ENCODE data around the gene NOD1. TPM values are rescaled to one million over a fixed set of nuclear protein-coding genes. Genes with fewer than 3 reads are reported as not detected.

NOD1 gene
- total and polyA plus RNA-seq, 2 donors: 4.3 to 13.6 TPM

GRCh38 chr7:30447466-30447865, 31.1 kb downstream of the NOD1 start:
- no peaks in the 10 kb centered on the region for H3K27me3 ChIP-seq (ENCODE audit: control insufficient read depth in 2 of 2, insufficient read depth in 1 of 2, low read length in 1 of 2)
- no peak overlapping the region for H3K27ac ChIP-seq (ENCODE audit: low read depth in 1 of 2, low read length in 1 of 2)
- 98% methylated on average over 8 of the region's 8 CpGs for WGBS
- no peaks in the 10 kb centered on the region for H3K4me1 ChIP-seq (ENCODE audit: control insufficient read depth in 2 of 2, insufficient read depth in 2 of 2, low read length in 2 of 2)
- DNase-seq (ENCODE audit: low read depth in 6 of 9, low spot score in 9 of 9): no peak
- peaks cover 10 to 23% of the 10 kb centered on the region in 2 donors for H3K36me3 ChIP-seq (ENCODE audit: control insufficient read depth in 2 of 2, insufficient read depth in 2 of 2, low read length in 1 of 2)
- no peaks in the 10 kb centered on the region for H3K9me3 ChIP-seq (ENCODE audit: control insufficient read depth in 2 of 2, insufficient read depth in 1 of 2, low read length in 1 of 2)
- no peak overlapping the region for H3K4me3 ChIP-seq (ENCODE audit: low read length in 2 of 2)

GRCh38 chr7:30446266-30446665, 32.3 kb downstream of the NOD1 start:
- peaks cover 10 to 12% of the 10 kb centered on the region in 2 donors for H3K36me3 ChIP-seq (ENCODE audit: control insufficient read depth in 2 of 2, insufficient read depth in 2 of 2, low read length in 1 of 2)

GRCh38 chr7:30445770-30446169, 32.8 kb downstream of the NOD1 start:
- Histone ChIP-seq H3K36me3 (ENCODE audit: control insufficient read depth in 2 of 2, insufficient read depth in 2 of 2, low read length in 1 of 2) (peaks cover 8 to 12% of the 10 kb centered on the region in 2 donors), H3K4me3 (ENCODE audit: low read length in 2 of 2) (no peak overlapping the region), H3K4me1 (ENCODE audit: control insufficient read depth in 2 of 2, insufficient read depth in 2 of 2, low read length in 2 of 2) (no peaks in the 10 kb centered on the region), H3K27ac (ENCODE audit: low read depth in 1 of 2, low read length in 1 of 2) (no peak overlapping the region), H3K27me3 (ENCODE audit: control insufficient read depth in 2 of 2, insufficient read depth in 1 of 2, low read length in 1 of 2) (no peaks in the 10 kb centered on the region), H3K9me3 (ENCODE audit: control insufficient read depth in 2 of 2, insufficient read depth in 1 of 2, low read length in 1 of 2) (no peaks in the 10 kb centered on the region)
- WGBS: 73% methylated on average over 7 of the region's 7 CpGs
- DNase-seq (ENCODE audit: low read depth in 6 of 9, low spot score in 9 of 9): peak in 7 of 9 donors; percentile 4 to 79 (median 48)

More at GRCh38 chr7:30446266-30446665, 32.3 kb downstream of the NOD1 start:
- no peaks in the 10 kb centered on the region for H3K27me3 ChIP-seq (ENCODE audit: control insufficient read depth in 2 of 2, insufficient read depth in 1 of 2, low read length in 1 of 2)
- H3K27ac ChIP-seq (ENCODE audit: low read depth in 1 of 2, low read length in 1 of 2): no peak overlapping the region
- WGBS: over 99% methylated on average over 4 of the region's 4 CpGs
- no peak for DNase-seq (ENCODE audit: low read depth in 6 of 9, low spot score in 9 of 9)
- no peaks in the 10 kb centered on the region for H3K4me1 ChIP-seq (ENCODE audit: control insufficient read depth in 2 of 2, insufficient read depth in 2 of 2, low read length in 2 of 2)
- no peaks in the 10 kb centered on the region for H3K9me3 ChIP-seq (ENCODE audit: control insufficient read depth in 2 of 2, insufficient read depth in 1 of 2, low read length in 1 of 2)
- no peak overlapping the region for H3K4me3 ChIP-seq (ENCODE audit: low read length in 2 of 2)

GRCh38 chr7:30437823-30438574, 40.6 kb downstream of the NOD1 start:
- no peaks in the 10 kb centered on the region for H3K27me3 ChIP-seq (ENCODE audit: control insufficient read depth in 2 of 2, insufficient read depth in 1 of 2, low read length in 1 of 2)
- no peaks in the 10 kb centered on the region for H3K9me3 ChIP-seq (ENCODE audit: control insufficient read depth in 2 of 2, insufficient read depth in 1 of 2, low read length in 1 of 2)
- H3K36me3 ChIP-seq (ENCODE audit: control insufficient read depth in 2 of 2, insufficient read depth in 2 of 2, low read length in 1 of 2): peaks cover 0 to 17% of the 10 kb centered on the region in 2 donors
- no peak overlapping the region for H3K4me3 ChIP-seq (ENCODE audit: low read length in 2 of 2)
- H3K27ac ChIP-seq (ENCODE audit: low read depth in 1 of 2, low read length in 1 of 2): no peak overlapping the region
- no peak for DNase-seq (ENCODE audit: low read depth in 6 of 9, low spot score in 9 of 9)
- WGBS: 97% methylated on average over 21 of the region's 21 CpGs
- no peaks in the 10 kb centered on the region for H3K4me1 ChIP-seq (ENCODE audit: control insufficient read depth in 2 of 2, insufficient read depth in 2 of 2, low read length in 2 of 2)

GRCh38 chr7:30436518-30436917, 42.1 kb downstream of the NOD1 start:
- peaks cover 0 to 17% of the 10 kb centered on the region in 2 donors for H3K36me3 ChIP-seq (ENCODE audit: control insufficient read depth in 2 of 2, insufficient read depth in 2 of 2, low read length in 1 of 2)
- no peak overlapping the region for H3K4me3 ChIP-seq (ENCODE audit: low read length in 2 of 2)
- no peak for DNase-seq (ENCODE audit: low read depth in 6 of 9, low spot score in 9 of 9)
- H3K27ac ChIP-seq (ENCODE audit: low read depth in 1 of 2, low read length in 1 of 2): no peak overlapping the region
- no peaks in the 10 kb centered on the region for H3K27me3 ChIP-seq (ENCODE audit: control insufficient read depth in 2 of 2, insufficient read depth in 1 of 2, low read length in 1 of 2)
- H3K4me1 ChIP-seq (ENCODE audit: control insufficient read depth in 2 of 2, insufficient read depth in 2 of 2, low read length in 2 of 2): no peaks in the 10 kb centered on the region
- WGBS: 100% methylated on average over 1 of the region's 1 CpG
- no peaks in the 10 kb centered on the region for H3K9me3 ChIP-seq (ENCODE audit: control insufficient read depth in 2 of 2, insufficient read depth in 1 of 2, low read length in 1 of 2)

- Histone ChIP-seq H3K4me1 (ENCODE audit: control insufficient read depth in 2 of 2, insufficient read depth in 2 of 2, low read length in 2 of 2) (no peaks in the 10 kb centered on the region), H3K9me3 (ENCODE audit: control insufficient read depth in 2 of 2, insufficient read depth in 1 of 2, low read length in 1 of 2) (no peaks in the 10 kb centered on the region), H3K4me3 (ENCODE audit: low read length in 2 of 2) (no peak overlapping the region), H3K27me3 (ENCODE audit: control insufficient read depth in 2 of 2, insufficient read depth in 1 of 2, low read length in 1 of 2) (no peaks in the 10 kb centered on the region), H3K36me3 (ENCODE audit: control insufficient read depth in 2 of 2, insufficient read depth in 2 of 2, low read length in 1 of 2) (peaks cover 0 to 17% of the 10 kb centered on the region in 2 donors), H3K27ac (ENCODE audit: low read depth in 1 of 2, low read length in 1 of 2) (no peak overlapping the region)
- DNase-seq (ENCODE audit: low read depth in 6 of 9, low spot score in 9 of 9): no peak
- WGBS: 97% methylated on average over 7 of the region's 7 CpGs
Measured at GRCh38 chr7:30436046-30436445, 42.5 kb downstream of the NOD1 start.

GRCh38 chr7:30434140-30434799, 44.3 kb downstream of the NOD1 start:
- Histone ChIP-seq H3K27ac (ENCODE audit: low read depth in 1 of 2, low read length in 1 of 2) (no peak overlapping the region), H3K9me3 (ENCODE audit: control insufficient read depth in 2 of 2, insufficient read depth in 1 of 2, low read length in 1 of 2) (no peaks in the 10 kb centered on the region), H3K4me1 (ENCODE audit: control insufficient read depth in 2 of 2, insufficient read depth in 2 of 2, low read length in 2 of 2) (peaks cover 0 to 3% of the 10 kb centered on the region in 2 donors), H3K27me3 (ENCODE audit: control insufficient read depth in 2 of 2, insufficient read depth in 1 of 2, low read length in 1 of 2) (no peaks in the 10 kb centered on the region), H3K36me3 (ENCODE audit: control insufficient read depth in 2 of 2, insufficient read depth in 2 of 2, low read length in 1 of 2) (peaks cover 3 to 18% of the 10 kb centered on the region in 2 donors), H3K4me3 (ENCODE audit: low read length in 2 of 2) (no peak overlapping the region)
- no peak for DNase-seq (ENCODE audit: low read depth in 6 of 9, low spot score in 9 of 9)
- WGBS: 95% methylated on average over 6 of the region's 6 CpGs

- H3K27me3 ChIP-seq (ENCODE audit: control insufficient read depth in 2 of 2, insufficient read depth in 1 of 2, low read length in 1 of 2): no peaks in the 10 kb centered on the region
- 97% methylated on average over 1 of the region's 1 CpG for WGBS
- H3K36me3 ChIP-seq (ENCODE audit: control insufficient read depth in 2 of 2, insufficient read depth in 2 of 2, low read length in 1 of 2): peaks cover 3 to 24% of the 10 kb centered on the region in 2 donors
- no peak overlapping the region for H3K27ac ChIP-seq (ENCODE audit: low read depth in 1 of 2, low read length in 1 of 2)
- no peak overlapping the region for H3K4me3 ChIP-seq (ENCODE audit: low read length in 2 of 2)
- no peaks in the 10 kb centered on the region for H3K9me3 ChIP-seq (ENCODE audit: control insufficient read depth in 2 of 2, insufficient read depth in 1 of 2, low read length in 1 of 2)
- DNase-seq (ENCODE audit: low read depth in 6 of 9, low spot score in 9 of 9): no peak
- peaks cover 0 to 3% of the 10 kb centered on the region in 2 donors for H3K4me1 ChIP-seq (ENCODE audit: control insufficient read depth in 2 of 2, insufficient read depth in 2 of 2, low read length in 2 of 2)
Measured at GRCh38 chr7:30433506-30433905, 45.1 kb downstream of the NOD1 start.

- Histone ChIP-seq H3K36me3 (ENCODE audit: control insufficient read depth in 2 of 2, insufficient read depth in 2 of 2, low read length in 1 of 2) (peaks cover 3 to 21% of the 10 kb centered on the region in 2 donors), H3K4me3 (ENCODE audit: low read length in 2 of 2) (no peak overlapping the region), H3K27me3 (ENCODE audit: control insufficient read depth in 2 of 2, insufficient read depth in 1 of 2, low read length in 1 of 2) (no peaks in the 10 kb centered on the region), H3K4me1 (ENCODE audit: control insufficient read depth in 2 of 2, insufficient read depth in 2 of 2, low read length in 2 of 2) (peaks cover 0 to 3% of the 10 kb centered on the region in 2 donors), H3K27ac (ENCODE audit: low read depth in 1 of 2, low read length in 1 of 2) (no peak overlapping the region), H3K9me3 (ENCODE audit: control insufficient read depth in 2 of 2, insufficient read depth in 1 of 2, low read length in 1 of 2) (no peaks in the 10 kb centered on the region)
- 51% methylated on average over 3 of the region's 3 CpGs for WGBS
- no peak for DNase-seq (ENCODE audit: low read depth in 6 of 9, low spot score in 9 of 9)
Measured at GRCh38 chr7:30433082-30433481, 45.5 kb downstream of the NOD1 start.

Data from thymus (tissue), 11 donors.